OCI-LY1 (cell line): ENCODE results near the gene SFXN1.

Experiments used
- H2AFZ ChIP-seq: fragments of 200-600 bp; sonication (generic), shearing (Covaris generic); 2 replicates; pipeline ENCODE4 v1.6.0; 2014; ENCODE audit warnings: antibody characterized with exemption, mild to moderate bottlenecking, low read length
- H3F3A ChIP-seq: fragments of 200-600 bp; sonication (generic), shearing (Covaris generic); 2 replicates; pipeline ENCODE4 v1.6.0; 2014; ENCODE audit warnings: mild to moderate bottlenecking, antibody characterized with exemption, low read length, moderate library complexity; ENCODE audit not compliant: insufficient read depth
- H3K27ac ChIP-seq: fragments of 200-600 bp; sonication (generic); 2 replicates; pipeline ENCODE4 v1.5.1; 2014; ENCODE audit warnings: low read length, mixed run types, mild to moderate bottlenecking, low read depth; ENCODE audit not compliant: poor library complexity, severe bottlenecking
- H3K27me3 ChIP-seq: fragments of 200-600 bp; sonication (generic); 2 replicates; pipeline ENCODE4 v1.6.0; 2014; ENCODE audit warnings: antibody characterized with exemption, mild to moderate bottlenecking, low read length, moderate library complexity; ENCODE audit not compliant: insufficient read depth
- H3K36me3 ChIP-seq: fragments of 200-600 bp; sonication (generic); 2 replicates; pipeline ENCODE4 v1.6.1; 2014; ENCODE audit warnings: mild to moderate bottlenecking, antibody characterized with exemption, low read length, moderate library complexity, mixed read lengths; ENCODE audit not compliant: insufficient read depth
- H3K4me1 ChIP-seq: fragments of 200-600 bp; sonication (generic); 2 replicates; pipeline ENCODE4 v1.5.1; 2014; ENCODE audit warnings: mild to moderate bottlenecking, low read length, moderate library complexity; ENCODE audit not compliant: insufficient read depth, severe bottlenecking
- H3K4me2 ChIP-seq: fragments of 200-600 bp; sonication (generic), shearing (Covaris generic); 2 replicates; pipeline ENCODE4 v1.6.1; 2014; ENCODE audit warnings: low read length
- H3K4me3 ChIP-seq: fragments of 200-600 bp; sonication (generic); 2 replicates; pipeline ENCODE4 v1.5.1; 2014; ENCODE audit warnings: low read length, low read depth, mild to moderate bottlenecking, mixed read lengths; ENCODE audit not compliant: poor library complexity, severe bottlenecking
- H3K79me2 ChIP-seq: fragments of 200-600 bp; shearing (Covaris generic); 2 replicates; pipeline ENCODE4 v1.6.1; 2016; ENCODE audit warnings: mixed run types, low read length, mixed read lengths; ENCODE audit not compliant: insufficient read depth
- H3K9ac ChIP-seq: fragments of 200-600 bp; sonication (generic), shearing (Covaris generic); 2 replicates; pipeline ENCODE4 v1.6.1; 2014; ENCODE audit warnings: mild to moderate bottlenecking, low read length, mixed read lengths
- H3K9me2 ChIP-seq: fragments of 200-600 bp; sonication (generic), shearing (Covaris generic); 2 replicates; pipeline ENCODE4 v1.6.1; 2014; ENCODE audit warnings: low read depth, mild to moderate bottlenecking, low read length, mixed read lengths
- H3K9me3 ChIP-seq: fragments of 200-600 bp; shearing (Covaris generic); 2 replicates; pipeline ENCODE4 v1.6.1; 2014; ENCODE audit warnings: low read length, mixed read lengths
- H4K20me1 ChIP-seq: fragments of 200-600 bp; sonication (generic), shearing (Covaris generic); 2 replicates; pipeline ENCODE4 v1.6.0; 2016; ENCODE audit warnings: mild to moderate bottlenecking, low read length; ENCODE audit not compliant: insufficient read depth
- CTCF ChIP-seq: fragments of 200-600 bp; sonication (generic), shearing (Covaris generic); IDR thresholded peaks from 2 replicates; pipeline ENCODE4 v1.5.1; 2017; ENCODE audit warnings: mild to moderate bottlenecking, antibody characterized with exemption, low read length, moderate library complexity, mixed read lengths
- EZH2 ChIP-seq: fragments of 200-600 bp; sonication (generic), shearing (Covaris generic); IDR thresholded peaks from 2 replicates; pipeline ENCODE4 v1.8.0; 2017; ENCODE audit warnings: borderline replicate concordance, mixed run types, mild to moderate bottlenecking, antibody characterized with exemption, low read length, moderate library complexity, mixed read lengths

Gene SFXN1

GRCh38 chr5:175575301-175575700, 96.9 kb downstream of the SFXN1 start:
- TF ChIP-seq CTCF, result no peak
- TF ChIP-seq EZH2, result no peak
- no peaks in the 10 kb centered on the region for H3K9me3 ChIP-seq
- H3K27me3 ChIP-seq, result no peaks in the 10 kb centered on the region
- H3K79me2 ChIP-seq, result no peaks in the 10 kb centered on the region
- no peaks in the 10 kb centered on the region for H4K20me1 ChIP-seq
- no peaks in the 10 kb centered on the region for H3F3A ChIP-seq
- H3K4me3 ChIP-seq, result no peak overlapping the region
- no peak overlapping the region for H3K4me2 ChIP-seq
- no peaks in the 10 kb centered on the region for H3K4me1 ChIP-seq
- H3K27ac ChIP-seq, result no peak overlapping the region
- H3K9ac ChIP-seq, result no peak overlapping the region
- H3K9me2 ChIP-seq, result no peaks in the 10 kb centered on the region
- H2AFZ ChIP-seq, result no peak overlapping the region
- no peaks in the 10 kb centered on the region for H3K36me3 ChIP-seq

- Histone ChIP-seq H3K27me3 (no peaks in the 10 kb centered on the region), H4K20me1 (no peaks in the 10 kb centered on the region), H3K4me1 (no peaks in the 10 kb centered on the region), H3K36me3 (no peaks in the 10 kb centered on the region), H3F3A (no peaks in the 10 kb centered on the region), H3K9me2 (no peaks in the 10 kb centered on the region), H3K9me3 (no peaks in the 10 kb centered on the region), H3K9ac (no peak overlapping the region), H3K27ac (no peak overlapping the region), H3K4me2 (no peak overlapping the region), H3K4me3 (no peak overlapping the region), H2AFZ (no peak overlapping the region), H3K79me2 (no peaks in the 10 kb centered on the region)
- TF ChIP-seq CTCF (no peak), EZH2 (no peak)
These were observed 97.7 kb downstream of the SFXN1 start for GRCh38 chr5:175576096-175576495.

- Histone ChIP-seq H3K9me3 (no peaks in the 10 kb centered on the region), H3K4me1 (no peaks in the 10 kb centered on the region), H3K79me2 (no peaks in the 10 kb centered on the region), H2AFZ (no peak overlapping the region), H3K27ac (no peak overlapping the region), H4K20me1 (no peaks in the 10 kb centered on the region), H3K36me3 (no peaks in the 10 kb centered on the region), H3K9me2 (no peaks in the 10 kb centered on the region), H3K4me2 (no peak overlapping the region), H3K4me3 (no peak overlapping the region), H3F3A (no peaks in the 10 kb centered on the region), H3K9ac (no peak overlapping the region), H3K27me3 (no peaks in the 10 kb centered on the region)
- TF ChIP-seq CTCF (no peak), EZH2 (no peak)
These were observed 98.2 kb downstream of the SFXN1 start for GRCh38 chr5:175576591-175576990.
